GM12878 (cell line): Measurements from ENCODE around the gene DNAI7. TPM values are rescaled to one million over a fixed set of nuclear protein-coding genes. Genes with fewer than 3 reads are reported as not detected.
A peak's percentile ranks its signal among the peaks of the same experiment; 100 is the strongest.

Experiments used
- ATAC-seq: fragments of 200-7000 bp; cut with Tn5 transposase; 3 replicates; pipeline ENCODE4 v1.9.1; 2020; ENCODE audit warnings: mild to moderate bottlenecking, moderate library complexity
- BruUV-seq: library from RNA; stranded (reverse); fragments of 400-500 nt; replicated peaks from 2 replicates; lab custom pipeline; 2021; lab: Mats Ljungman, UMichigan
- CTCF ChIA-PET: fragments of 300-600 bp; sonication (Branson Sonifier 250); formaldehyde crosslinking; extraction: SDS; loops from one replicate; lab custom pipeline; 2021; ENCODE audit warnings: inconsistent platforms; lab: Yijun Ruan, JAX
- POLR2A ChIA-PET: fragments of 350-600 bp; formaldehyde crosslinking; extraction: SDS; loops from one replicate; lab custom pipeline; 2021; ENCODE audit warnings: inconsistent platforms; lab: Charles Lee
- RAD21 ChIA-PET: fragments of 300-600 bp; sonication (Branson Sonifier 250); formaldehyde crosslinking; loops from one replicate; lab custom pipeline; 2023; ENCODE audit warnings: antibody characterized with exemption; ENCODE audit not compliant: unreplicated experiment; lab: Charles Lee
- SMC1A ChIA-PET: fragments of 300-600 bp; sonication (Branson Sonifier 250); formaldehyde crosslinking; loops from one replicate; lab custom pipeline; 2023; ENCODE audit not compliant: unreplicated experiment, uncharacterized antibody; lab: Charles Lee
- DNase-seq: peaks from one replicate; pipeline ENCODE4 v3.0.0-alpha.2; 2011; ENCODE audit warnings: low read depth, low spot score
- FAIRE-seq: peaks from 3 replicates; lab custom pipeline; 2011; peaks lifted over from hg19 to GRCh38; lab: Jason Lieb, UNC
- H2AFZ ChIP-seq: 2 replicates; pipeline ENCODE4 v1.6.0; 2011; ENCODE audit warnings: low read depth, low read length, control low read depth; ENCODE audit not compliant: control insufficient read depth
- H3K27ac ChIP-seq: 2 replicates; pipeline ENCODE4 v1.5.1; 2011; ENCODE audit warnings: control low read depth; ENCODE audit not compliant: control insufficient read depth, insufficient read depth
- H3K27me3 ChIP-seq, 2 experiments: replicated peaks in 1 of 2; 2 replicates each; pipeline versions ENCODE4 v1.6.0 to v1.6.1; 2011; ENCODE audit warnings: low read length in 1 of 2; ENCODE audit not compliant: control insufficient read depth in 2 of 2, insufficient read depth in 2 of 2
- H3K36me3 ChIP-seq, 2 experiments: 2 replicates each; pipeline ENCODE4 v1.5.1; 2011; ENCODE audit warnings: low read length in 1 of 2; ENCODE audit not compliant: control insufficient read depth in 2 of 2, insufficient read depth in 2 of 2
- H3K4me1 ChIP-seq: 2 replicates; pipeline ENCODE4 v1.6.1; 2011; ENCODE audit warnings: mild to moderate bottlenecking, low read length, moderate library complexity, mixed read lengths; ENCODE audit not compliant: control insufficient read depth, insufficient read depth
- H3K4me2 ChIP-seq: 2 replicates; pipeline ENCODE4 v1.6.0; 2011; ENCODE audit warnings: control low read depth; ENCODE audit not compliant: control insufficient read depth, insufficient read depth
- H3K4me3 ChIP-seq: fragments of 200-600 bp; sonication (generic); 2 replicates; pipeline ENCODE4 v1.5.1; 2016
- H3K79me2 ChIP-seq: 2 replicates; pipeline ENCODE4 v1.6.0; 2011; ENCODE audit warnings: low read length; ENCODE audit not compliant: control insufficient read depth, insufficient read depth
- H3K9ac ChIP-seq: 2 replicates; pipeline ENCODE4 v1.8.0; 2011; ENCODE audit warnings: low read length, control low read depth, mixed read lengths; ENCODE audit not compliant: control insufficient read depth, insufficient read depth
- H3K9me3 ChIP-seq: replicated peaks from 3 replicates; pipeline ENCODE4 v1.5.1; 2011; ENCODE audit warnings: mild to moderate bottlenecking, low read length; ENCODE audit not compliant: control insufficient read depth, insufficient read depth
- H4K20me1 ChIP-seq: 2 replicates; pipeline ENCODE4 v1.6.0; 2011; ENCODE audit not compliant: control insufficient read depth, insufficient read depth
- BCL11A ChIP-seq: IDR thresholded peaks from 2 replicates; pipeline ENCODE4 v1.6.1; 2011; ENCODE audit warnings: low read depth, low read length
- CUX1 ChIP-seq: IDR thresholded peaks from 2 replicates; pipeline ENCODE4 v1.6.1; 2012; ENCODE audit warnings: improper control_type of control experiment, low read depth, low read length; ENCODE audit not compliant: insufficient replicate concordance
- MTA2 ChIP-seq: fragments of 450-650 bp; IDR thresholded peaks from 2 replicates; pipeline ENCODE4 v1.6.1; 2016; ENCODE audit warnings: low read depth, mild to moderate bottlenecking, moderate library complexity
- POLR2A ChIP-seq: IDR thresholded peaks from 2 replicates; pipeline ENCODE4 v1.6.1; 2011; ENCODE audit warnings: low read depth, mild to moderate bottlenecking, low read length
- RELA ChIP-seq: fragments of 450-650 bp; IDR thresholded peaks from 2 replicates; pipeline ENCODE4 v1.8.0; 2014; ENCODE audit warnings: borderline replicate concordance; ENCODE audit not compliant: partially characterized antibody
- TBL1XR1 ChIP-seq: IDR thresholded peaks from 2 replicates; pipeline ENCODE4 v1.6.1; 2012; ENCODE audit warnings: low read depth, low read length, improper control_type of control experiment
- WGBS: methylation state at CpG from one replicate; pipeline ENCODE4 v1.1.6; 2016; ENCODE audit warnings: low lambda C conversion rate; ENCODE audit not compliant: insufficient replicate concordance, insufficient coverage; ENCODE audit errors: missing lambda C conversion rate; 5-methylcytosine and 5-hydroxymethylcytosine counted together
- in situ Hi-C: fragments of 300-500 bp; cut with MboI; formaldehyde crosslinking; loops from 9 replicates; pipeline ENCODE4 v1.14.3; 2018; ENCODE audit warnings: mixed read lengths
- intact Hi-C: fragments of 100-400 bp; cut with micrococcal nuclease; formaldehyde crosslinking; loops from one replicate; pipeline ENCODE4 v1.14.2; 2022; ENCODE audit not compliant: unreplicated experiment
- polyA plus RNA-seq, 11 experiments: library from polyadenylated mRNA; depleted of rRNA in 4 of 11; unstranded in 6 of 11; stranded (reverse) in 5 of 11; fragments of >200 nt; fragmentation: Nextera tagmentation in 4 of 11; fragmentation: Illumina TruSeq in 1 of 11; extraction: Ambion mirVana in 4 of 11; extraction: Trizol in 1 of 11; gene quantifications; 1 replicate in 1 of 11; 2 replicates in 10 of 11; pipeline versions ENCODE4 v1.2.1 to v1.2.3, GENCODE V29; 2011 to 2016; ENCODE audit warnings: inconsistent platforms in 2 of 11, missing spikeins in 2 of 11, low read depth in 1 of 11
- total RNA-seq, 4 experiments: library from RNA; depleted of rRNA in 3 of 4; stranded (reverse); fragments of >200 nt in 3 of 4; fragmentation: Illumina TruSeq in 1 of 4; extraction: Trizol in 1 of 4; gene quantifications; 2 replicates each; pipeline versions ENCODE4 v1.2.1 to v1.2.3, GENCODE V29; 2013 to 2021
- TF ChIP-seq, protein P1 (sequence below): IDR thresholded peaks from 2 replicates; pipeline ENCODE4 v1.6.1; 2012; ENCODE audit warnings: low read depth, low read length, improper control_type of control experiment

Gene DNAI7
- total and polyA plus RNA-seq, 10 of the 15 experiments (the other 5 are each of a cell fraction or from before 2014, with no cell fraction given) = 0.05 to 0.48 (median 0.13) TPM; not detected in 4

DNA sequence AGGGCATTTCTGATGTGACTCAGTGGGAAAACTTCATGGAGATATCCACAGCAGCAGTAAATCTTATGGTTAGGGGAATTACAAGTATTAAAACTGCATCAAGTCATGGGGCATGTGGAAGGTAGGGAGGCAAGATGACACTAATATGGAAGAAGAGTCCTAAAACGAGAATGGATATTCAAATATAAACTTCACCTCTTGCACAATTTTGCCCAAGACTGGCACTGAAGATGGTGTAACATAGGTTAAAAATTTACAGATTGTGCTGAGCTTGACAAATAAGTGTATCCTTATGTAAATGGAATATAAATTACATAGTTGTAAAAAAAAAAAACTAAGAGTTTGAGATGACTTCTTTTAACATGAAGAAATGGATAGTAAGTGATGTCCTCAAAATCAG is 12.9 kb upstream of the DNAI7 start:
- POLR2A ChIA-PET = no interaction called here
- no peak overlapping the region for H3K27ac ChIP-seq
- 100% methylated on average over 1 of the region's 1 CpG for WGBS
- TF ChIP-seq, protein P1, sequence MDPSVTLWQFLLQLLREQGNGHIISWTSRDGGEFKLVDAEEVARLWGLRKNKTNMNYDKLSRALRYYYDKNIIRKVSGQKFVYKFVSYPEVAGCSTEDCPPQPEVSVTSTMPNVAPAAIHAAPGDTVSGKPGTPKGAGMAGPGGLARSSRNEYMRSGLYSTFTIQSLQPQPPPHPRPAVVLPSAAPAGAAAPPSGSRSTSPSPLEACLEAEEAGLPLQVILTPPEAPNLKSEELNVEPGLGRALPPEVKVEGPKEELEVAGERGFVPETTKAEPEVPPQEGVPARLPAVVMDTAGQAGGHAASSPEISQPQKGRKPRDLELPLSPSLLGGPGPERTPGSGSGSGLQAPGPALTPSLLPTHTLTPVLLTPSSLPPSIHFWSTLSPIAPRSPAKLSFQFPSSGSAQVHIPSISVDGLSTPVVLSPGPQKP = no peak
- no peak for TF ChIP-seq TBL1XR1
- no peak for TF ChIP-seq BCL11A
- TF ChIP-seq CUX1 = no peak
- no peak for TF ChIP-seq MTA2
- no peak for TF ChIP-seq POLR2A
- TF ChIP-seq RELA = no peak
- TF ChIP-seq, all 136 proteins: peak for 0
- Histone ChIP-seq H3K4me2 (no peak overlapping the region), H3K79me2 (no peaks in the 10 kb centered on the region), H2AFZ (no peak overlapping the region), H3K4me1 (no peaks in the 10 kb centered on the region), H3K36me3 (peaks cover 0 to 3% of the 10 kb centered on the region in 2 experiments; a peak in 1 of 4 replicates), H3K9me3 (no peaks in the 10 kb centered on the region), H3K9ac (no peak overlapping the region), H3K4me3 (no peak overlapping the region), H3K27me3 (no peaks in the 10 kb centered on the region), H4K20me1 (no peaks in the 10 kb centered on the region)
- CTCF ChIA-PET = interaction anchor here (1.1 to 1.2 kb wide), 2 partner anchors 187 to 216 kb away, joined by 3 read pairs; no protein-coding TSS in a partner anchor
- TSS peak; percentile 31 for BruUV-seq
- RAD21 ChIA-PET = no interaction called here
- FAIRE-seq (no peak), ATAC-seq (no peak), DNase-seq (no peak)
- SMC1A ChIA-PET = interaction anchor here (1.1 to 1.7 kb wide), 2 partner anchors 10 to 53 kb away, joined by 4 read pairs; no protein-coding TSS in a partner anchor
- intact Hi-C loops (no loop called here), in situ Hi-C loops (no loop called here)
